NB4 (cell line): ENCODE data around the gene UBFD1.
"Not testable (repeated sequence)": the region's sequence is repeated elsewhere in the genome, so short reads cannot be mapped to it uniquely, and the experiment has no call there.

ENCODE experiments used
- DNase-seq: peaks from one replicate; pipeline ENCODE4 v3.0.0; 2010; ENCODE audit warnings: low read depth
- H3K4me3 ChIP-seq: one replicate; pipeline ENCODE4 v1.5.1; 2011; ENCODE audit warnings: mild to moderate bottlenecking, low read depth, low read length, moderate library complexity
- CTCF ChIP-seq: IDR thresholded peaks from one replicate; pipeline ENCODE4 v1.5.1; 2012; ENCODE audit warnings: low read depth, low read length
- MAX ChIP-seq: IDR thresholded peaks from 2 replicates; pipeline ENCODE4 v1.6.1; 2011; ENCODE audit warnings: low read depth, low read length
- MYC ChIP-seq: IDR thresholded peaks from 2 replicates; pipeline ENCODE4 v1.6.1; 2011; ENCODE audit warnings: low read depth, low read length
- POLR2A ChIP-seq: IDR thresholded peaks from 2 replicates; pipeline ENCODE4 v1.6.1; 2011; ENCODE audit warnings: mild to moderate bottlenecking; ENCODE audit not compliant: insufficient read length; ENCODE audit errors: extremely low read depth

Gene UBFD1

GRCh38 chr16:23580391-23580790 is 22.9 kb downstream of the UBFD1 start:
- TF ChIP-seq MAX (no peak), MYC (no peak), CTCF (no peak), POLR2A (no peak)
- no peak for DNase-seq
- H3K4me3 ChIP-seq: no peak overlapping the region

GRCh38 chr16:23581764-23582163 is 24.2 kb downstream of the UBFD1 start:
- TF ChIP-seq POLR2A: no peak
- TF ChIP-seq MAX: no peak
- TF ChIP-seq MYC: no peak
- TF ChIP-seq CTCF: no peak
- DNase-seq: no peak
- H3K4me3 ChIP-seq: no peak overlapping the region

- not testable (repeated sequence) for DNase-seq, H3K4me3 ChIP-seq
Measured at GRCh38 chr16:23583271-23583670, 25.7 kb downstream of the UBFD1 start.

- no peak for DNase-seq
- TF ChIP-seq POLR2A (no peak), MYC (no peak), CTCF (no peak), MAX (no peak)
- no peak overlapping the region for H3K4me3 ChIP-seq
Measured at GRCh38 chr16:23584186-23585076, 26.9 kb downstream of the UBFD1 start.

- TF ChIP-seq MAX (no peak), MYC (no peak), POLR2A (no peak), CTCF (no peak)
- H3K4me3 ChIP-seq: no peak overlapping the region
- DNase-seq: no peak
Measured at GRCh38 chr16:23587726-23588125, 30.2 kb downstream of the UBFD1 start.

- DNase-seq: no peak
- no peak overlapping the region for H3K4me3 ChIP-seq
- no peak for TF ChIP-seq MYC
- TF ChIP-seq CTCF: no peak
- TF ChIP-seq POLR2A: no peak
- TF ChIP-seq MAX: no peak
Measured at GRCh38 chr16:23590181-23590580, 32.7 kb downstream of the UBFD1 start.
